HG03060 (cell line): ENCODE measurements around the gene MORC3.

Experiments used
- ATAC-seq: cut with Tn5 transposase; IDR thresholded peaks from one replicate; pipeline ENCODE4 v1.9.1; 2021; ENCODE audit warnings: low read depth, moderate number of reproducible peaks; ENCODE audit not compliant: unreplicated experiment

MORC3 gene

DNA sequence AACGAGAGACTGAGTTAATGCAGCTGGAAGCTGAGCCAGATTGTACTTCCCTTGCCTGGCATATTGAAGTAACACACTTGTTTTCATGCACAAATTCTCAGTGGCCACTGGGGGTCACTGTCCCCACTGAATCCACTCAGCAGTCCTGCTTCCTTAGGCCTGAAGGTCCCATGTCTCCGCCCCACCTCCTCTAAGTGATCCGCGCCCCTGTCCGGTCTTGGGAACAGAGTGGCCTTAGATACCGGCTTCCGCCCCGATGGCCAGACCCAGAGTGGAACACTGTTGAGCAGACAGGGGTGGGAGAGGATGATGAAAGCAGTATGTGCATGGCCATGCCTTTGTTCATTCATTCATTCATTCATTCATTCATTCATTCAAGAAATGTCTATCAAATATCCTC, 100.0 kb downstream of the MORC3 start:
- ATAC-seq = no peak

GRCh38 chr21:36420571-36421339, 100.8 kb downstream of the MORC3 start:
- no peak for ATAC-seq

DNA sequence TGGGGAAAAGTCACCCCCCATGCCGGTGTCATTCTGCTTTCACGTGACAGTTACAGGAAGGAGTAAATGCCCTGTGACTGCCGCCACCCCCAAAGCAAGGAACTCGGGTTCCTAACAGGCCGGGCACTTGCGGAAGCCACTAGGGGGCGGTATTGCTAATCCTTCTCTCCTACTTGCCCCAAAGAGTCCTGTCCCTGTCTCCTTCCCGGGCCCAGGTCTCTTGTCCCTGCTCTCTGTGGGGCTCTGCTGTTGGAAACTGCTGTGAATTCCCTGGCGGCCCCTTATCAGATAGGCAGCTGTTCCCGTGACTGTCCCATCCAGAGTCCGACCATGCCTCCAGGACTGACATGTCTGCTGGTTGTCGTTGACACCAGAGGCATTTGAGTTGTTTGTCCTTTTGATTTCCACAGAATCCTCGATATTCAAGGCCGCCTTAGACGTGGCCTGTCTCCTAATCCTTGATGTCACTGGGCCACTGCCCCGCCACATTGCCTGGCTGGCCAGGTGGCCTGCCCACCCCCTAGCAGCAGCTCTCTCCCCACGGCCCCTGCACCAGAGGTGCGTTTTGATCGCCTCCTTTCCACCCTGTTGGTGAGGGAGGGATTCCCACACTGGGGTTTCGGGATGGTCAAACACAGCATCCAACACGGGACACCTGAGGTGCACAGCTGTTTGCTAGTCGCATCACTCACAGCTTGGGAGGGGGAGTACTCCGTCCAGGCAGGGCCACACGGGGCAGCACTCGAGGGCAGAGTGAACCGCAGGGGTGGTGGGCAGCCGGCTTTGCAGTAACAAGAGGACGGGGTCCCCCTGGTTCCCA, 102.5 kb downstream of the MORC3 start:
- no peak for ATAC-seq

- ATAC-seq = no peak
Observed at GRCh38 chr21:36423771-36424433, 103.9 kb downstream of the MORC3 start.

DNA sequence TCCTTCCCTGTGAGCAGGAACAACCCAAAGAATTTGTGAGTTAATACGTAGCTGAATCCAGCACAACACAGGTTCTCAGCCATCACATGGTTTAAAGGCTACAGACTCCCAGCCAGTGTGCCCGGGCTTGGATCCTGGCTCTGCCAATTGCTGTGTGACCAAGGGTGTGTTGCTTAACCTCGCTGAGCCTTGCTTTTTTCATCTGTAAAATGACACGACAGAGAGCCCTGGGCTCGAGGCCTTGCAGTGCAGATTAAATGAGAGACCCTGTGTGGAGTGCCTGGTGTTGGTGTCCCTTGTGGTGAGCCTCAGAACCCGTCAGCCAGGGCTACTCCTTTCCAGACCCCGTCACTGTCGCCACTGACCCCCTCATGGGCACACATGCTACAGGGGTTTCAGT, 104.6 kb downstream of the MORC3 start:
- ATAC-seq = no peak

GRCh38 chr21:36425286-36425685, 105.3 kb downstream of the MORC3 start:
- ATAC-seq = no peak
